Liver (tissue), 9 donors: ENCODE results near the gene PIPOX. TPM values are rescaled to one million over a fixed set of nuclear protein-coding genes. Genes with fewer than 3 reads are reported as not detected.

Source experiments
- DNase-seq: peaks from one replicate; pipeline ENCODE4 v3.0.0-alpha.2; 2017; ENCODE audit warnings: low spot score
- H3K27ac ChIP-seq, 2 donors: one replicate each; pipeline ENCODE4 v1.7.0; 2013; ENCODE audit warnings: inconsistent platforms in 2 of 2, low read length in 2 of 2, control low read depth in 1 of 2, low read depth in 1 of 2, mild to moderate bottlenecking in 1 of 2
- H3K27me3 ChIP-seq, 4 donors: one replicate each; pipeline versions ENCODE4 v1.6.1 to v1.7.0; 2013; ENCODE audit warnings: low read length in 3 of 4, inconsistent platforms in 1 of 4, mild to moderate bottlenecking in 1 of 4, moderate library complexity in 1 of 4; ENCODE audit not compliant: control insufficient read depth in 4 of 4, insufficient read depth in 4 of 4
- H3K36me3 ChIP-seq, 4 donors: one replicate each; pipeline versions ENCODE4 v1.6.1 to v1.7.0; 2013; ENCODE audit warnings: low read length in 3 of 4, mild to moderate bottlenecking in 3 of 4, low read depth in 1 of 4, moderate library complexity in 1 of 4; ENCODE audit not compliant: control insufficient read depth in 4 of 4, insufficient read depth in 3 of 4
- H3K4me1 ChIP-seq, 4 donors: one replicate each; pipeline versions ENCODE4 v1.6.1 to v1.7.0; 2013; ENCODE audit warnings: low read length in 3 of 4, mild to moderate bottlenecking in 3 of 4, moderate library complexity in 1 of 4; ENCODE audit not compliant: control insufficient read depth in 4 of 4, insufficient read depth in 4 of 4
- H3K4me3 ChIP-seq, 3 donors: one replicate each; pipeline versions ENCODE4 v1.6.1 to v1.7.0; 2013; ENCODE audit warnings: low read length in 3 of 3, control low read depth in 1 of 3, low read depth in 1 of 3, mild to moderate bottlenecking in 1 of 3
- H3K9ac ChIP-seq, 2 donors: one replicate each; pipeline ENCODE4 v1.7.0; 2013; ENCODE audit warnings: low read length in 2 of 2, mild to moderate bottlenecking in 2 of 2, moderate library complexity in 2 of 2, control low read depth in 1 of 2, low read depth in 1 of 2
- H3K9me3 ChIP-seq, 4 donors: one replicate each; pipeline versions ENCODE4 v1.6.1 to v1.7.0; 2013; ENCODE audit warnings: low read length in 3 of 4; ENCODE audit not compliant: control insufficient read depth in 4 of 4
- CTCF ChIP-seq: fragments of 150-350 bp; IDR thresholded peaks from 2 replicates; pipeline ENCODE4 v1.5.1; 2017; ENCODE audit warnings: improper control_type of control experiment, low read depth, low read length; ENCODE audit not compliant: missing input control
- FOXA1 ChIP-seq: IDR thresholded peaks from 2 replicates; pipeline ENCODE4 v1.6.1; 2016; ENCODE audit warnings: antibody characterized with exemption
- FOXA2 ChIP-seq: IDR thresholded peaks from 2 replicates; pipeline ENCODE4 v1.6.1; 2016; ENCODE audit warnings: antibody characterized with exemption
- GABPA ChIP-seq, 2 donors: IDR thresholded peaks in 1 of 2; conservative IDR thresholded peaks in 1 of 2; 2 replicates each; pipeline ENCODE4 v1.6.1; 2016; ENCODE audit warnings: antibody characterized with exemption in 2 of 2, mild to moderate bottlenecking in 1 of 2, moderate library complexity in 1 of 2
- HNF4A ChIP-seq, 2 donors: conservative IDR thresholded peaks; 2 replicates each; pipeline ENCODE4 v1.6.1; 2016; ENCODE audit warnings: antibody characterized with exemption in 2 of 2, mild to moderate bottlenecking in 2 of 2
- HNF4G ChIP-seq: IDR thresholded peaks from 2 replicates; pipeline ENCODE4 v1.6.1; 2016; ENCODE audit warnings: antibody characterized with exemption
- JUND ChIP-seq, 2 donors: IDR thresholded peaks; 2 replicates each; pipeline ENCODE4 v1.6.1; 2016; ENCODE audit warnings: antibody characterized with exemption in 2 of 2
- MAX ChIP-seq: IDR thresholded peaks from 2 replicates; pipeline ENCODE4 v1.6.1; 2016; ENCODE audit warnings: antibody characterized with exemption
- RAD21 ChIP-seq, 2 donors: IDR thresholded peaks; 2 replicates each; pipeline ENCODE4 v1.6.1; 2016; ENCODE audit warnings: antibody characterized with exemption in 2 of 2, mild to moderate bottlenecking in 2 of 2
- REST ChIP-seq: IDR thresholded peaks from 2 replicates; pipeline ENCODE4 v1.6.1; 2016; ENCODE audit warnings: antibody characterized with exemption, mild to moderate bottlenecking
- RXRA ChIP-seq, 2 donors: IDR thresholded peaks; 2 replicates each; pipeline ENCODE4 v1.6.1; 2017 to 2018; ENCODE audit warnings: antibody characterized with exemption in 2 of 2, mild to moderate bottlenecking in 1 of 2
- SP1 ChIP-seq: IDR thresholded peaks from 2 replicates; pipeline ENCODE4 v1.6.1; 2018; ENCODE audit warnings: antibody characterized with exemption, mild to moderate bottlenecking
- TAF1 ChIP-seq: conservative IDR thresholded peaks from 2 replicates; pipeline ENCODE4 v1.6.1; 2016; ENCODE audit warnings: antibody characterized with exemption, mild to moderate bottlenecking
- YY1 ChIP-seq: IDR thresholded peaks from 2 replicates; pipeline ENCODE4 v1.6.1; 2016; ENCODE audit warnings: antibody characterized with exemption, mild to moderate bottlenecking
- WGBS: extraction: QIAGEN DNeasy Blood & Tissue Kit; methylation state at CpG from one replicate; pipeline ENCODE4 v1.1.7; 2013; 5-methylcytosine and 5-hydroxymethylcytosine counted together
- polyA plus RNA-seq, 2 donors: library from polyadenylated mRNA; stranded (reverse) in 1 of 2; unstranded in 1 of 2; fragments of 200-250 nt in 1 of 2; fragments of >200 nt in 1 of 2; fragmentation: Nextera tagmentation in 1 of 2; extraction: Ambion mirVana in 1 of 2; gene quantifications; one replicate each; pipeline versions ENCODE4 v1.2.1 to v1.2.3, GENCODE V29; 2013 to 2015
- total RNA-seq, 2 donors: library from RNA; depleted of rRNA; stranded (reverse); fragments of >200 nt; gene quantifications; one replicate each; pipeline ENCODE4 v1.2.3, GENCODE V29; 2014
- donor health status: healthy.
- donor health status: healthy.
- donor health status: healthy.
- donor health status: healthy.
- donor health status: healthy.

PIPOX gene
- total and polyA plus RNA-seq, 4 donors = 19.3 to 227 (median 158) TPM

GRCh38 chr17:29078183-29079045, 35.5 kb downstream of the PIPOX start (continued):
- TF ChIP-seq REST (no peak), HNF4A (conservative IDR thresholded peaks at IDR 0.05) (no peak), TAF1 (no peak), JUND (IDR thresholded peaks at IDR 0.05) (no peak), RAD21 (IDR thresholded peaks at IDR 0.05) (no peak)

GRCh38 chr17:29079433-29079832, 36.5 kb downstream of the PIPOX start:
- Histone ChIP-seq H3K27ac (no peak overlapping the region), H3K4me1 (peaks cover 0 to 4% (median 0%) of the 10 kb centered on the region in 4 donors), H3K4me3 (no peak overlapping the region), H3K9ac (no peak overlapping the region), H3K27me3 (no peaks in the 10 kb centered on the region), H3K9me3 (no peaks in the 10 kb centered on the region), H3K36me3 (peaks cover 22 to 60% (median 35%) of the 10 kb centered on the region in 4 donors)
- WGBS = 96% methylated on average over 16 of the region's 16 CpGs
- DNase-seq = no peak
- TF ChIP-seq RAD21 (IDR thresholded peaks at IDR 0.05) = no peak
- TF ChIP-seq FOXA1 = no peak
- no peak for TF ChIP-seq RXRA (IDR thresholded peaks at IDR 0.05)
- TF ChIP-seq YY1 = no peak
- TF ChIP-seq REST = no peak
- TF ChIP-seq MAX = no peak

GRCh38 chr17:29079887-29080286, 36.9 kb downstream of the PIPOX start:
- H3K4me3 ChIP-seq = no peak overlapping the region
- 95% methylated on average over 33 of the region's 33 CpGs for WGBS
- H3K36me3 ChIP-seq = peaks cover 22 to 63% (median 38%) of the 10 kb centered on the region in 4 donors

More at GRCh38 chr17:29079887-29080286, 36.9 kb downstream of the PIPOX start:
- no peaks in the 10 kb centered on the region for H3K27me3 ChIP-seq
- no peaks in the 10 kb centered on the region for H3K9me3 ChIP-seq
- H3K9ac ChIP-seq = no peak overlapping the region
- no peak for TF ChIP-seq MAX
- no peak for TF ChIP-seq TAF1
- no peak for TF ChIP-seq HNF4G
- TF ChIP-seq CTCF = no peak
- no peak for TF ChIP-seq YY1
- no peak for TF ChIP-seq JUND (IDR thresholded peaks at IDR 0.05)
- no peak for TF ChIP-seq REST
- TF ChIP-seq FOXA1 = no peak
- TF ChIP-seq GABPA (IDR thresholded peaks at IDR 0.05 in 1 of 2, conservative IDR thresholded peaks at IDR 0.05 in 1 of 2) = no peak
- no peak for TF ChIP-seq RAD21 (IDR thresholded peaks at IDR 0.05)
- no peak for TF ChIP-seq FOXA2
- no peak for TF ChIP-seq SP1
- DNase-seq = no peak
- H3K27ac ChIP-seq = no peak overlapping the region
- peaks cover 0 to 4% (median 0%) of the 10 kb centered on the region in 4 donors for H3K4me1 ChIP-seq
